Fibroblast of lung (primary cell): Measurements from ENCODE around the gene SCN7A.

Source experiments
- CTCF ChIP-seq, 2 donors: IDR thresholded peaks in 1 of 2; conservative IDR thresholded peaks in 1 of 2; 1 replicate in 1 of 2; 2 replicates in 1 of 2; pipeline ENCODE4 v1.5.1; 2011 to 2012; ENCODE audit warnings: low read length in 2 of 2, control low read depth in 1 of 2, inconsistent platforms in 1 of 2, low read depth in 1 of 2, mild to moderate bottlenecking in 1 of 2
- EZH2 ChIP-seq: IDR thresholded peaks from 2 replicates; pipeline ENCODE4 v1.5.1; 2012; ENCODE audit warnings: low read length, control low read depth, mild to moderate bottlenecking; ENCODE audit errors: missing control alignments

- TF ChIP-seq EZH2: no peak
- no peak for TF ChIP-seq CTCF (conservative IDR thresholded peaks at IDR 0.05 in 1 of 2, IDR thresholded peaks at IDR 0.05 in 1 of 2; ENCODE audit: low read depth in 1 of 2, low read length in 2 of 2)
Measured at GRCh38 chr2:166417669-166418068, 76.4 kb downstream of the SCN7A start.
